ENCODE data around the gene MBD5.

GRCh38 chr2:148455791-148456190 is 434.9 kb downstream of the MBD5 start:
- TF ChIP-seq CTCF (IDR thresholded peaks at IDR 0.05), result no peak
- no peak for TF ChIP-seq POLR2A (IDR thresholded peaks at IDR 0.05)
